GM23248 (cell line): ENCODE results near the gene MGAT3. TPM values are rescaled to one million over a fixed set of nuclear protein-coding genes. Genes with fewer than 3 reads are reported as not detected.

Experiments
- DNase-seq: peaks from one replicate; pipeline ENCODE4 v3.0.0-alpha.2; 2015
- H2AFZ ChIP-seq: fragments of 200-600 bp; sonication (generic); 2 replicates; pipeline ENCODE4 v1.6.1; 2016; ENCODE audit warnings: antibody characterized with exemption
- H3F3A ChIP-seq: fragments of 200-600 bp; sonication (generic); 2 replicates; pipeline ENCODE4 v1.6.1; 2016; ENCODE audit warnings: mild to moderate bottlenecking, antibody characterized with exemption, mixed run types; ENCODE audit not compliant: insufficient read depth
- H3K27ac ChIP-seq: fragments of 200-600 bp; sonication (generic); 2 replicates; pipeline ENCODE4 v1.5.1; 2016; ENCODE audit warnings: mild to moderate bottlenecking
- H3K27me3 ChIP-seq: fragments of 200-600 bp; sonication (generic); replicated peaks from 2 replicates; pipeline ENCODE4 v1.6.1; 2016; ENCODE audit warnings: mild to moderate bottlenecking; ENCODE audit not compliant: insufficient read depth
- H3K36me3 ChIP-seq: fragments of 200-600 bp; sonication (generic); 2 replicates; pipeline ENCODE4 v1.6.1; 2016; ENCODE audit warnings: low read depth, mild to moderate bottlenecking
- H3K4me1 ChIP-seq: fragments of 200-600 bp; sonication (generic); 2 replicates; pipeline ENCODE4 v1.6.1; 2016; ENCODE audit warnings: mild to moderate bottlenecking; ENCODE audit not compliant: insufficient read depth
- H3K4me2 ChIP-seq: fragments of 200-600 bp; sonication (generic); one replicate; pipeline ENCODE4 v1.6.1; 2016; ENCODE audit warnings: mild to moderate bottlenecking; ENCODE audit not compliant: unreplicated experiment
- H3K4me3 ChIP-seq: fragments of 200-600 bp; sonication (generic); 2 replicates; pipeline ENCODE4 v1.5.1; 2016; ENCODE audit warnings: mild to moderate bottlenecking
- H3K79me2 ChIP-seq: fragments of 200-600 bp; sonication (generic); 2 replicates; pipeline ENCODE4 v1.6.1; 2016; ENCODE audit warnings: mild to moderate bottlenecking; ENCODE audit not compliant: insufficient read depth
- H3K9ac ChIP-seq: fragments of 200-600 bp; sonication (generic); 2 replicates; pipeline ENCODE4 v1.6.1; 2016; ENCODE audit warnings: mild to moderate bottlenecking
- H3K9me2 ChIP-seq: fragments of 200-600 bp; sonication (generic); 2 replicates; pipeline ENCODE4 v1.6.1; 2016; ENCODE audit warnings: mixed run types, mild to moderate bottlenecking, moderate library complexity; ENCODE audit not compliant: insufficient read depth
- H3K9me3 ChIP-seq: fragments of 200-600 bp; sonication (generic); one replicate; pipeline ENCODE4 v1.6.1; 2017; ENCODE audit warnings: low read depth
- H4K20me1 ChIP-seq: fragments of 200-600 bp; sonication (generic); 2 replicates; pipeline ENCODE4 v1.6.0; 2016; ENCODE audit not compliant: insufficient read depth
- EZH2 ChIP-seq: fragments of 200-600 bp; sonication (generic); IDR thresholded peaks from 2 replicates; pipeline ENCODE4 v1.6.1; 2018; ENCODE audit warnings: antibody characterized with exemption, mild to moderate bottlenecking; ENCODE audit not compliant: insufficient read depth, poor library complexity, severe bottlenecking
- EZH2phosphoT487 ChIP-seq: fragments of 200-600 bp; sonication (generic); IDR thresholded peaks from 2 replicates; pipeline ENCODE4 v1.6.1; 2018; ENCODE audit warnings: antibody characterized with exemption, moderate library complexity, mild to moderate bottlenecking, low read depth; ENCODE audit not compliant: insufficient read depth
- WGBS, 2 experiments: methylation state at CpG; one replicate each; pipeline ENCODE4 v1.1.6; 2015 to 2017; ENCODE audit warnings: low lambda C conversion rate in 2 of 2, low coverage in 1 of 2; ENCODE audit errors: missing lambda C conversion rate in 2 of 2; 5-methylcytosine and 5-hydroxymethylcytosine counted together
- in situ Hi-C: fragments of 300-500 bp; cut with MboI; formaldehyde crosslinking; loops from 2 replicates; pipeline ENCODE4 v1.15.0; 2020
- polyA plus RNA-seq: library from polyadenylated mRNA; unstranded; fragments of >200 nt; fragmentation: Nextera tagmentation; extraction: Ambion mirVana; gene quantifications from 2 replicates; pipeline ENCODE4 v1.2.1, GENCODE V29; 2016
- total RNA-seq: library from RNA; depleted of rRNA; stranded (reverse); fragments of >200 nt; shearing (Covaris generic); gene quantifications from 2 replicates; pipeline ENCODE4 v1.2.3, GENCODE V29; 2014

Gene MGAT3
- total and polyA plus RNA-seq, 2 experiments from 2014 or later, result not detected

DNA sequence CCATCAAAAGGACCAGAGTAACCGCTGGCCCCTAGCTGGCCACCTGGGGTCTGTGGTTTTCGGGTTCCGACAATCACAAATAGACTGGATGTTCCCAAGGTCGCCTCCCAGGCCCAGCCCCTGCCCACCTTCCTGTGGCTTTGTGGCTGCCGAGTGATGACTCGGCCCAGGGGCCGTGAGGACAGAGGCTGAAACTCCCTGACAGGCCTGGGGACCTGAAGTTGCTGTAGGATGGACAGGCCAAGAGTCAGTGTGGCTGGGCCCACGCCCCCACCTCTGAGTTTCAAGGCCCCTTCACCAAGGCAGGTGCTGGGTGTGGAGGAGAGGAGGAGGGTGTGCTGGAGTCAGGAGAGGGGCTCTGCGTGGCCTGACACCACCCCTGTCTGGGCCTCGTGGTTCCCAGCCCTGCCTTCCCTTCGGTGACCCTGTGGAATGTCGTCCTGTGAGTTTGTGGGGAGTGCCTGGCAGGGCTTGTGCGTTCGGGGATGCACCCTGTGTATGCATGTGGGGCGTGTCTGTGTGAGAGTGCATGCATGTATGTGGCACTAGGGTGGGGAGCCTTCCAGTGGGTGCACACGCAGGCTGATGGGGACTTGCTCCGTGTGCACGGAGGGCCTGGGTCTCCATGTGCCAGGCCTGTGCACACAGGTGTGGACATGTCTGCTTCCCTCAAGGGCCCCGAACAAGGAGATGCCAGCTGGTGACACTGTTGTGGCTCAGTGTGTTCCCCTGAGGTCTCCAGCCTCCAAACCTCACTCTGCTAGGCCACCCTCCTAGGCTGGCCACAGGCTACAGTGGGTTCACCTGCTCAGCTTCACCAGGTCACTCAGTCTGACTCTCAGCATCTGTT, 8.4 kb upstream of the MGAT3 start:
- no peaks in the 10 kb centered on the region for H4K20me1 ChIP-seq
- DNase-seq, result no peak
- no peak overlapping the region for H3K9ac ChIP-seq
- no peaks in the 10 kb centered on the region for H3K36me3 ChIP-seq
- no peaks in the 10 kb centered on the region; the same call in 1 of the 2 replicates for H3K4me1 ChIP-seq
- no peak overlapping the region for H2AFZ ChIP-seq
- H3K4me2 ChIP-seq, result no peak overlapping the region
- H3K9me3 ChIP-seq, result no peaks in the 10 kb centered on the region
- WGBS, 2 experiments, result 69 to 74% methylated on average over 18 to 19 of the region's 19 CpGs
- in situ Hi-C loops, result no loop called here
- no peak overlapping the region for H3K27ac ChIP-seq
- H3F3A ChIP-seq, result no peaks in the 10 kb centered on the region
- H3K79me2 ChIP-seq, result no peaks in the 10 kb centered on the region
- H3K27me3 ChIP-seq, result no peaks in the 10 kb centered on the region
- no peaks in the 10 kb centered on the region for H3K9me2 ChIP-seq
- TF ChIP-seq EZH2phosphoT487 (no peak), EZH2 (no peak)
- no peak overlapping the region for H3K4me3 ChIP-seq

DNA sequence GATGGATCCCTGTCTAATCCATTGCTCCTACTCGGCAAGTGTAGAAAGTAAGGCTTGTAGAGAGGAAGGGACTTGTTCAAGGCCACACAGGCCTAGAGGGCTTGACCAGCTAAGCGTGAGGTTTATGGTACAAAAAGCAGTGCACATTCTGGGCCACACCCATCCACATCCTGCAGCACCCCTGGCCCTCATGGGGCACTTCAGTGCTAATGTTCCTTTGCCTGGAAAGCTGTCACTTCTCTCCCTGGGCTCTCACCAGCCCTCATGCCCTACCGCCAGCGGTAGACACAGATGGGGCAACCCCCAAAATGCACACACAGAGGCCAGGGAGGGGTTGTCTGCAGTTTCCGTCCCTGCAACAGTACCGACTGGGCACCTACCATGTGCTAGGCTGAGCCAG, 7.1 kb upstream of the MGAT3 start:
- H3K9ac ChIP-seq, result no peak overlapping the region
- no peaks in the 10 kb centered on the region for H4K20me1 ChIP-seq
- no peaks in the 10 kb centered on the region for H3K27me3 ChIP-seq
- H3K4me2 ChIP-seq, result no peak overlapping the region
- H2AFZ ChIP-seq, result no peak overlapping the region
- H3K36me3 ChIP-seq, result no peaks in the 10 kb centered on the region
- H3K27ac ChIP-seq, result no peak overlapping the region
- WGBS, 2 experiments, result 63 to 68% methylated on average over 6 of the region's 6 CpGs
- TF ChIP-seq EZH2phosphoT487, result no peak
- no peak for TF ChIP-seq EZH2
- H3K9me2 ChIP-seq, result no peaks in the 10 kb centered on the region
- no peaks in the 10 kb centered on the region for H3K4me1 ChIP-seq
- no peaks in the 10 kb centered on the region for H3K9me3 ChIP-seq
- H3K4me3 ChIP-seq, result no peak overlapping the region
- no peaks in the 10 kb centered on the region for H3F3A ChIP-seq
- H3K79me2 ChIP-seq, result no peaks in the 10 kb centered on the region
- in situ Hi-C loops, result no loop called here
- DNase-seq, result no peak

DNA sequence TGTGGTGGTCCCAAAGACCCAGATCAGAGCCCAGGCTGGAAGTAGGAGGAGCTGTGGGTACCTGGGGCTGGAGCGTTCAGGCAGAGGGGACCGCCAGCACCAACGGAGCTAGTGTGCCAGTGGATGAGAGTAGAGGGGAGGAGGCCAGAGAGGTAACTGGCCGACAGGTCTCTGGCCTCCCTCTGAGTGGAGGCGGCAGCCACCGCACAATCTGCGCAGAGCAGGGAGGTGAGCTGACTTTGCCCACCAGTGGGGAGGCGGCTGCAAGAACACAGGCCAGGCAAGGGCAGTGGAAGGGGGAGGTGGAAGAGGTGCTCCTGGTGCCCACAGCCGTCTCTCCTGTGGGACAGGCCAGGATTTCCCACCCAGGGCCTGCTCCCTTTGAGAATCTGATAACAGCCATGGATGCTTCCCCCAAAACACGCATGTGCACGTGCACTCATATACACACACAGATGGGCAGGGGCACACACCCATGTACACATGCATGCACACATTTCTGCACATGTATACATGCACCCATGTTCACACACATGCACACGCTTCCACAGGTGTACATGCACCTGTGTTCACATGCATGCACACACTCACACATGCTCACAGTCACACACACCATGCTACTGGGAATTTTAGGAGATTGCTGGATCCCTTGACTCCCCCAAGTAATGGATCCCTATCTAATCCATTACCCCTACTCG, 6.4 kb upstream of the MGAT3 start:
- no peaks in the 10 kb centered on the region for H3K9me2 ChIP-seq
- WGBS, 2 experiments, result 73 to 76% methylated on average over 13 of the region's 13 CpGs
- H3K27me3 ChIP-seq, result no peaks in the 10 kb centered on the region
- H3K4me2 ChIP-seq, result no peak overlapping the region
- no peaks in the 10 kb centered on the region for H3K4me1 ChIP-seq
- H3K27ac ChIP-seq, result no peak overlapping the region
- H3K4me3 ChIP-seq, result no peak overlapping the region
- no peak for TF ChIP-seq EZH2phosphoT487
- no peak for TF ChIP-seq EZH2
- no peak for DNase-seq
- no peak overlapping the region for H2AFZ ChIP-seq
- no peaks in the 10 kb centered on the region for H3K36me3 ChIP-seq
- H3K9ac ChIP-seq, result no peak overlapping the region
- no peaks in the 10 kb centered on the region for H3F3A ChIP-seq
- H4K20me1 ChIP-seq, result no peaks in the 10 kb centered on the region
- in situ Hi-C loops, result no loop called here
- no peaks in the 10 kb centered on the region for H3K79me2 ChIP-seq
- H3K9me3 ChIP-seq, result no peaks in the 10 kb centered on the region

DNA sequence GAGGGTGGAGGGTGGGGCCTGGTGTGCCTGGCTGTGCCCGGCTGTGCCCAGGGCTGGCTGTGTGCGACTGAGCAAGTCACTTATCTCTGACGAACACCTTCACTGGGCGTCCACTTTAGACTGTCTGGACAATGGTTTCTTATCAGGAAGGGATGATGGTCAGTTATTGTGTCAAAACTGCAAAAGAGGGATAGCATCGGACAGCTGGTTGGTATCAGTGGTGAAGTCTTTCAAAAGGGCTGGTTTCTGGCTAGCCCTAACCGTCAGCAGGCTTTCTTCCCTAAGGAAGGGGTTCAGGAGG, 4.1 kb upstream of the MGAT3 start:
- no peaks in the 10 kb centered on the region for H3K9me2 ChIP-seq
- no peaks in the 10 kb centered on the region for H3K4me1 ChIP-seq
- in situ Hi-C loops, result no loop called here
- H3K27ac ChIP-seq, result no peak overlapping the region
- no peaks in the 10 kb centered on the region for H3K9me3 ChIP-seq
- H3K4me2 ChIP-seq, result no peak overlapping the region
- H3K4me3 ChIP-seq, result no peak overlapping the region
- H3K27me3 ChIP-seq, result peaks cover under 1% of the 10 kb centered on the region; the same call in 1 of the 2 replicates
- H3K36me3 ChIP-seq, result no peaks in the 10 kb centered on the region
- H3K9ac ChIP-seq, result no peak overlapping the region
- H4K20me1 ChIP-seq, result no peaks in the 10 kb centered on the region
- DNase-seq, result no peak
- no peak for TF ChIP-seq EZH2phosphoT487
- no peak for TF ChIP-seq EZH2
- H3K79me2 ChIP-seq, result no peaks in the 10 kb centered on the region
- 66 to 71% methylated on average over 6 of the region's 6 CpGs for WGBS, 2 experiments
- H2AFZ ChIP-seq, result no peak overlapping the region
- H3F3A ChIP-seq, result no peaks in the 10 kb centered on the region
